H9 (cell line): Measurements from ENCODE around the gene ARL4D. TPM values are rescaled to one million over a fixed set of nuclear protein-coding genes. Genes with fewer than 3 reads are reported as not detected.

ENCODE experiments used
- DNase-seq: peaks from one replicate; pipeline ENCODE4 v3.0.0-alpha.2; 2017
- H2AFZ ChIP-seq: one replicate; pipeline ENCODE4 v1.6.1; 2013; ENCODE audit warnings: mild to moderate bottlenecking, low read length, control low read depth, moderate library complexity
- H2AK5ac ChIP-seq: 2 replicates; pipeline ENCODE4 v1.6.1; 2013; ENCODE audit warnings: low read length, control low read depth, mixed read lengths; ENCODE audit not compliant: insufficient read length
- H2BK120ac ChIP-seq: one replicate; pipeline ENCODE4 v1.6.1; 2013; ENCODE audit warnings: low read depth, mild to moderate bottlenecking, low read length, control low read depth, inconsistent platforms; ENCODE audit not compliant: poor library complexity, severe bottlenecking
- H2BK12ac ChIP-seq: 2 replicates; pipeline ENCODE4 v1.6.1; 2013; ENCODE audit warnings: low read length, control low read depth, mixed read lengths, low read depth; ENCODE audit not compliant: insufficient read length
- H2BK15ac ChIP-seq: 2 replicates; pipeline ENCODE4 v1.6.1; 2013; ENCODE audit warnings: low read depth, low read length, control low read depth
- H2BK20ac ChIP-seq: one replicate; pipeline ENCODE4 v1.6.1; 2013; ENCODE audit warnings: low read depth, mild to moderate bottlenecking, low read length, control low read depth, inconsistent platforms; ENCODE audit not compliant: poor library complexity, severe bottlenecking
- H2BK5ac ChIP-seq: 2 replicates; pipeline ENCODE4 v1.6.1; 2013; ENCODE audit warnings: low read length, control low read depth, mixed read lengths; ENCODE audit not compliant: insufficient read length
- H3K14ac ChIP-seq: 2 replicates; pipeline ENCODE4 v1.6.1; 2013; ENCODE audit warnings: low read length, control low read depth; ENCODE audit not compliant: insufficient read depth
- H3K18ac ChIP-seq: 2 replicates; pipeline ENCODE4 v1.6.1; 2013; ENCODE audit warnings: low read depth, mild to moderate bottlenecking, mixed read lengths, low read length, control low read depth; ENCODE audit not compliant: insufficient read length
- H3K23ac ChIP-seq: 2 replicates; pipeline ENCODE4 v1.6.1; 2013; ENCODE audit warnings: low read length, control low read depth, mixed read lengths, low read depth; ENCODE audit not compliant: insufficient read length
- H3K23me2 ChIP-seq: 2 replicates; pipeline ENCODE4 v1.6.1; 2013; ENCODE audit warnings: low read depth, mild to moderate bottlenecking, mixed read lengths, low read length, control low read depth; ENCODE audit not compliant: insufficient read length, poor library complexity, severe bottlenecking
- H3K27ac ChIP-seq: 2 replicates; pipeline ENCODE4 v1.5.1; 2013; ENCODE audit warnings: low read length, control low read depth, mixed read lengths, low read depth; ENCODE audit not compliant: insufficient read length
- H3K27me3 ChIP-seq: 2 replicates; pipeline ENCODE4 v1.6.1; 2013; ENCODE audit warnings: low read length, control low read depth, inconsistent platforms; ENCODE audit not compliant: insufficient read depth
- H3K4ac ChIP-seq: 2 replicates; pipeline ENCODE4 v1.6.1; 2013; ENCODE audit warnings: low read depth, mild to moderate bottlenecking, control low read depth, inconsistent platforms, low read length, moderate library complexity
- H3K4me1 ChIP-seq: 2 replicates; pipeline ENCODE4 v1.6.1; 2013; ENCODE audit warnings: low read length, control low read depth, inconsistent platforms; ENCODE audit not compliant: insufficient read depth
- H3K4me2 ChIP-seq: 2 replicates; pipeline ENCODE4 v1.6.1; 2013; ENCODE audit warnings: low read length, control low read depth, mixed read lengths; ENCODE audit not compliant: insufficient read length, insufficient read depth
- H3K56ac ChIP-seq: 2 replicates; pipeline ENCODE4 v1.6.1; 2013; ENCODE audit warnings: low read depth, mild to moderate bottlenecking, mixed read lengths, low read length, control low read depth; ENCODE audit not compliant: insufficient read length
- H3K79me1 ChIP-seq: 2 replicates; pipeline ENCODE4 v1.6.1; 2013; ENCODE audit warnings: low read depth, mild to moderate bottlenecking, moderate library complexity, low read length, control low read depth, inconsistent platforms; ENCODE audit not compliant: insufficient read depth, poor library complexity, severe bottlenecking
- H3K79me2 ChIP-seq: 2 replicates; pipeline ENCODE4 v1.6.1; 2013; ENCODE audit warnings: low read length, control low read depth, inconsistent platforms; ENCODE audit not compliant: insufficient read depth
- H3K9ac ChIP-seq: 2 replicates; pipeline ENCODE4 v1.6.1; 2013; ENCODE audit warnings: low read length, control low read depth, mixed read lengths; ENCODE audit not compliant: insufficient read length; ENCODE audit errors: extremely low read depth
- H3K9me3 ChIP-seq: one replicate; pipeline ENCODE4 v1.6.1; 2013; ENCODE audit warnings: low read depth, low read length, inconsistent platforms; ENCODE audit not compliant: control insufficient read depth
- H3T11ph ChIP-seq: one replicate; pipeline ENCODE4 v1.6.1; 2013; ENCODE audit warnings: mild to moderate bottlenecking, low read length, control low read depth, inconsistent platforms
- H4K20me1 ChIP-seq: one replicate; pipeline ENCODE4 v1.6.1; 2013; ENCODE audit not compliant: control insufficient read depth, insufficient read length, insufficient read depth
- H4K5ac ChIP-seq: 2 replicates; pipeline ENCODE4 v1.6.1; 2013; ENCODE audit warnings: low read depth, mild to moderate bottlenecking, mixed read lengths, low read length, control low read depth; ENCODE audit not compliant: insufficient read length
- H4K8ac ChIP-seq: replicated peaks from 2 replicates; pipeline ENCODE4 v1.6.1; 2013; ENCODE audit warnings: low read length, control low read depth, mixed read lengths, low read depth; ENCODE audit not compliant: insufficient read length
- H4K91ac ChIP-seq: 2 replicates; pipeline ENCODE4 v1.6.1; 2013; ENCODE audit warnings: low read depth, mild to moderate bottlenecking, moderate library complexity, mixed read lengths, low read length, control low read depth; ENCODE audit not compliant: insufficient read length
- H3K27ac Mint-ChIP-seq, 3 experiments: 2 replicates in 2 of 3; 3 replicates in 1 of 3; pipeline ENCODE4 v1.8.0; 2020 to 2021; ENCODE audit warnings: mixed read lengths in 3 of 3, mild to moderate bottlenecking in 1 of 3, moderate library complexity in 1 of 3
- H3K27me3 Mint-ChIP-seq: 2 replicates; pipeline ENCODE4 v1.8.0; 2021; ENCODE audit warnings: low read depth, mild to moderate bottlenecking, moderate library complexity, mixed read lengths
- H3K36me3 Mint-ChIP-seq, 3 experiments: 2 replicates in 2 of 3; 3 replicates in 1 of 3; pipeline ENCODE4 v1.8.0; 2020 to 2021; ENCODE audit warnings: low read depth in 3 of 3, mixed read lengths in 3 of 3; ENCODE audit not compliant: insufficient read depth in 1 of 3
- H3K4me1 Mint-ChIP-seq, 2 experiments: 2 replicates each; pipeline ENCODE4 v1.8.0; 2020; ENCODE audit warnings: mixed read lengths in 2 of 2
- H3K4me3 Mint-ChIP-seq, 2 experiments: 2 replicates in 1 of 2; 3 replicates in 1 of 2; pipeline ENCODE4 v1.8.0; 2020 to 2021; ENCODE audit warnings: mild to moderate bottlenecking in 2 of 2, mixed read lengths in 2 of 2, moderate library complexity in 1 of 2
- H3K9me3 Mint-ChIP-seq, 2 experiments: 2 replicates in 1 of 2; 3 replicates in 1 of 2; pipeline ENCODE4 v1.8.0; 2020; ENCODE audit warnings: mild to moderate bottlenecking in 2 of 2, mixed read lengths in 2 of 2, moderate library complexity in 1 of 2
- WGBS: extraction: QIAGEN DNeasy Blood & Tissue Kit; methylation state at CpG from one replicate; pipeline ENCODE4 v1.1.7; 2013; ENCODE audit warnings: missing lambda C conversion rate, low lambda C conversion rate, mixed read lengths; ENCODE audit not compliant: insufficient read length; ENCODE audit errors: extremely low coverage; 5-methylcytosine and 5-hydroxymethylcytosine counted together
- total RNA-seq: library from RNA; stranded (reverse); gene quantifications from 2 replicates; pipeline ENCODE4 v1.2.1, GENCODE V29; 2021
- TF ChIP-seq, protein P1 (sequence below): fragments of 200-600 bp; sonication (generic); conservative IDR thresholded peaks from 3 replicates; pipeline ENCODE4 v1.8.0; 2021; ENCODE audit warnings: antibody characterized with exemption, mild to moderate bottlenecking

The ARL4D gene
- total RNA-seq, 1 experiment from 2014 or later = 6.2 TPM

- H4K91ac ChIP-seq = no peak overlapping the region
- peak overlapping the region; percentile 84 for H3K4me2 ChIP-seq
- H3K79me1 ChIP-seq = no peaks in the 10 kb centered on the region
- Mint-ChIP-seq H3K27ac (peak overlapping the region; percentile 65 to 100 (median 99); a peak in 5 of 7 replicates), H3K36me3 (peaks cover 11 to 49% (median 25%) of the 10 kb centered on the region in 3 experiments; a peak in 6 of 7 replicates), H3K27me3 (peaks cover 66% of the 10 kb centered on the region), H3K4me3 (peak overlapping the region; percentile 66 to 82), H3K9me3 (peaks cover 2 to 20% of the 10 kb centered on the region in 2 experiments; a peak in 4 of 5 replicates), H3K4me1 (peaks cover 19 to 30% of the 10 kb centered on the region in 2 experiments)
- H3K4me1 ChIP-seq = no peaks in the 10 kb centered on the region
- no peak overlapping the region for H2BK120ac ChIP-seq
- no peak overlapping the region for H2BK12ac ChIP-seq
- H2AK5ac ChIP-seq = no peak overlapping the region
- H3K9me3 ChIP-seq = no peaks in the 10 kb centered on the region
- no peak for DNase-seq
- H2BK20ac ChIP-seq = no peak overlapping the region
- no peaks in the 10 kb centered on the region; the same call in 1 of the 2 replicates for H3K27me3 ChIP-seq
- no peak overlapping the region for H3K23ac ChIP-seq
- no peak overlapping the region for H2AFZ ChIP-seq
- H4K5ac ChIP-seq = peak overlapping the region; percentile 4
- H2BK5ac ChIP-seq = no peak overlapping the region
- peak overlapping the region; percentile 95 for H3K27ac ChIP-seq
- no peak overlapping the region for H3K56ac ChIP-seq
- H3T11ph ChIP-seq = no peak overlapping the region
- H3K9ac ChIP-seq = peak overlapping the region; percentile 71
- H3K14ac ChIP-seq = peak overlapping the region; percentile 51; the same call in 1 of the 2 replicates
- no peaks in the 10 kb centered on the region for H3K79me2 ChIP-seq
- H4K20me1 ChIP-seq = no peaks in the 10 kb centered on the region
- TF ChIP-seq, protein P1, sequence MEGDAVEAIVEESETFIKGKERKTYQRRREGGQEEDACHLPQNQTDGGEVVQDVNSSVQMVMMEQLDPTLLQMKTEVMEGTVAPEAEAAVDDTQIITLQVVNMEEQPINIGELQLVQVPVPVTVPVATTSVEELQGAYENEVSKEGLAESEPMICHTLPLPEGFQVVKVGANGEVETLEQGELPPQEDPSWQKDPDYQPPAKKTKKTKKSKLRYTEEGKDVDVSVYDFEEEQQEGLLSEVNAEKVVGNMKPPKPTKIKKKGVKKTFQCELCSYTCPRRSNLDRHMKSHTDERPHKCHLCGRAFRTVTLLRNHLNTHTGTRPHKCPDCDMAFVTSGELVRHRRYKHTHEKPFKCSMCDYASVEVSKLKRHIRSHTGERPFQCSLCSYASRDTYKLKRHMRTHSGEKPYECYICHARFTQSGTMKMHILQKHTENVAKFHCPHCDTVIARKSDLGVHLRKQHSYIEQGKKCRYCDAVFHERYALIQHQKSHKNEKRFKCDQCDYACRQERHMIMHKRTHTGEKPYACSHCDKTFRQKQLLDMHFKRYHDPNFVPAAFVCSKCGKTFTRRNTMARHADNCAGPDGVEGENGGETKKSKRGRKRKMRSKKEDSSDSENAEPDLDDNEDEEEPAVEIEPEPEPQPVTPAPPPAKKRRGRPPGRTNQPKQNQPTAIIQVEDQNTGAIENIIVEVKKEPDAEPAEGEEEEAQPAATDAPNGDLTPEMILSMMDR = no peak
- no CpG with 5 or more reads among the region's 18 CpGs for WGBS
- no peak overlapping the region for H3K4ac ChIP-seq
- no peak overlapping the region for H2BK15ac ChIP-seq
- H3K18ac ChIP-seq = no peak overlapping the region
- peaks cover 11% of the 10 kb centered on the region for H3K23me2 ChIP-seq
- no peak overlapping the region for H4K8ac ChIP-seq
Observed at GRCh38 chr17:43360376-43360738, 38.4 kb upstream of the ARL4D start.
